Measurements from ENCODE around the gene ICA1L. TPM values are rescaled to one million over a fixed set of nuclear protein-coding genes. Genes with fewer than 3 reads are reported as not detected.

ICA1L gene
- total and polyA plus RNA-seq, 4 donors: 1.3 to 21.2 (median 5.9) TPM

GRCh38 chr2:202763916-202764315 lies 107.7 kb downstream of the ICA1L start:
- Histone ChIP-seq H3K9ac (ENCODE audit: insufficient read depth in 1 of 2, low read length in 2 of 2) (no peak overlapping the region), H3K9me3 (ENCODE audit: control insufficient read depth in 4 of 4, insufficient read depth in 3 of 4, low read length in 3 of 4) (no peaks in the 10 kb centered on the region), H3K4me3 (no peak overlapping the region), H3K4me1 (ENCODE audit: control insufficient read depth in 5 of 5, insufficient read depth in 5 of 5, low read length in 5 of 5) (peaks cover 0 to 9% (median 2%) of the 10 kb centered on the region in 5 donors), H3K27me3 (ENCODE audit: control insufficient read depth in 3 of 3, insufficient read depth in 3 of 3, low read length in 2 of 3) (no peaks in the 10 kb centered on the region), H3K36me3 (ENCODE audit: control insufficient read depth in 4 of 4, insufficient read depth in 4 of 4, low read length in 4 of 4) (peaks cover 0 to 24% (median 9%) of the 10 kb centered on the region in 4 donors), H3K27ac (ENCODE audit: low read depth in 1 of 2, low read length in 1 of 2) (no peak overlapping the region)
- DNase-seq (no peak), ATAC-seq (ENCODE audit: insufficient read depth, low FRiP score) (no peak)
- WGBS, 2 donors: 56 to 89% methylated on average over 1 of the region's 1 CpG
- TF ChIP-seq, protein P1, sequence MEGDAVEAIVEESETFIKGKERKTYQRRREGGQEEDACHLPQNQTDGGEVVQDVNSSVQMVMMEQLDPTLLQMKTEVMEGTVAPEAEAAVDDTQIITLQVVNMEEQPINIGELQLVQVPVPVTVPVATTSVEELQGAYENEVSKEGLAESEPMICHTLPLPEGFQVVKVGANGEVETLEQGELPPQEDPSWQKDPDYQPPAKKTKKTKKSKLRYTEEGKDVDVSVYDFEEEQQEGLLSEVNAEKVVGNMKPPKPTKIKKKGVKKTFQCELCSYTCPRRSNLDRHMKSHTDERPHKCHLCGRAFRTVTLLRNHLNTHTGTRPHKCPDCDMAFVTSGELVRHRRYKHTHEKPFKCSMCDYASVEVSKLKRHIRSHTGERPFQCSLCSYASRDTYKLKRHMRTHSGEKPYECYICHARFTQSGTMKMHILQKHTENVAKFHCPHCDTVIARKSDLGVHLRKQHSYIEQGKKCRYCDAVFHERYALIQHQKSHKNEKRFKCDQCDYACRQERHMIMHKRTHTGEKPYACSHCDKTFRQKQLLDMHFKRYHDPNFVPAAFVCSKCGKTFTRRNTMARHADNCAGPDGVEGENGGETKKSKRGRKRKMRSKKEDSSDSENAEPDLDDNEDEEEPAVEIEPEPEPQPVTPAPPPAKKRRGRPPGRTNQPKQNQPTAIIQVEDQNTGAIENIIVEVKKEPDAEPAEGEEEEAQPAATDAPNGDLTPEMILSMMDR (IDR thresholded peaks at IDR 0.05; ENCODE audit: control extremely low read depth, extremely low read depth): no peak

DNA sequence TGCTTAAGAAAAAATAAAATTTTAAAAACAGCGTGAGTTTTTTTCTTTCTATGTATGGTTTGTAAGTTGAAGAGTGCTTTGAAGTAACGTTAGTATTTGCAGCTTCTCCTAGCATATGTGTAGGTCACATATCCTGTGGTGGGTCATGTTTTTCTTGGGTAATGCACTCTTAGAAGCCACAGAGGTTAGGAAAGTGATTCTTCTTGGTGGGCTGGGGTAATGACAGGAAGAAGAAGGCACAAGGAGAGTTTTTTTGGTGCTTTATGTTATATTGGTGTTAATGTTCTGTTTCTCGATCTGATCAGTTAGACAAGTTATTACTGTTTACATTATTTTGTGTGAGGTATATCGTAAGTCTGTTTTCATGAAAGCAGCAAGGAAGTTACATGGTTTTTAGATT lies 109.0 kb downstream of the ICA1L start:
- DNase-seq: peak; percentile 22 to 81 (median 72)
- no peak overlapping the region for H3K27ac ChIP-seq (ENCODE audit: low read depth in 1 of 2, low read length in 1 of 2)
- H3K36me3 ChIP-seq (ENCODE audit: control insufficient read depth in 4 of 4, insufficient read depth in 4 of 4, low read length in 4 of 4): peaks cover 0 to 28% (median 12%) of the 10 kb centered on the region in 4 donors
- ATAC-seq (ENCODE audit: insufficient read depth, low FRiP score): no peak
- 26 to 57% methylated on average over 4 of the region's 4 CpGs for WGBS, 2 donors
- H3K9me3 ChIP-seq (ENCODE audit: control insufficient read depth in 4 of 4, insufficient read depth in 3 of 4, low read length in 3 of 4): no peaks in the 10 kb centered on the region
- no peaks in the 10 kb centered on the region for H3K27me3 ChIP-seq (ENCODE audit: control insufficient read depth in 3 of 3, insufficient read depth in 3 of 3, low read length in 2 of 3)
- peaks cover 0 to 7% (median 2%) of the 10 kb centered on the region in 5 donors for H3K4me1 ChIP-seq (ENCODE audit: control insufficient read depth in 5 of 5, insufficient read depth in 5 of 5, low read length in 5 of 5)
- no peak overlapping the region for H3K4me3 ChIP-seq
- no peak overlapping the region for H3K9ac ChIP-seq (ENCODE audit: insufficient read depth in 1 of 2, low read length in 2 of 2)
- TF ChIP-seq, protein P1 (IDR thresholded peaks at IDR 0.05; ENCODE audit: control extremely low read depth, extremely low read depth): no peak

GRCh38 chr2:202760848-202761247 lies 110.7 kb downstream of the ICA1L start:
- H3K4me3 ChIP-seq: no peak overlapping the region
- H3K27me3 ChIP-seq (ENCODE audit: control insufficient read depth in 3 of 3, insufficient read depth in 3 of 3, low read length in 2 of 3): no peaks in the 10 kb centered on the region
- H3K27ac ChIP-seq (ENCODE audit: low read depth in 1 of 2, low read length in 1 of 2): peak overlapping the region in 1 of 2 donors; percentile 15
- H3K36me3 ChIP-seq (ENCODE audit: control insufficient read depth in 4 of 4, insufficient read depth in 4 of 4, low read length in 4 of 4): peaks cover 0 to 23% (median 14%) of the 10 kb centered on the region in 4 donors
- 64 to 79% methylated on average over 2 of the region's 2 CpGs for WGBS, 2 donors
- no peak for ATAC-seq (ENCODE audit: insufficient read depth, low FRiP score)
- H3K9me3 ChIP-seq (ENCODE audit: control insufficient read depth in 4 of 4, insufficient read depth in 3 of 4, low read length in 3 of 4): no peaks in the 10 kb centered on the region
- H3K4me1 ChIP-seq (ENCODE audit: control insufficient read depth in 5 of 5, insufficient read depth in 5 of 5, low read length in 5 of 5): peaks cover 0 to 7% (median 2%) of the 10 kb centered on the region in 5 donors
- H3K9ac ChIP-seq (ENCODE audit: insufficient read depth in 1 of 2, low read length in 2 of 2): no peak overlapping the region
- TF ChIP-seq, protein P1 (IDR thresholded peaks at IDR 0.05; ENCODE audit: control extremely low read depth, extremely low read depth): no peak
- no peak for DNase-seq

DNA sequence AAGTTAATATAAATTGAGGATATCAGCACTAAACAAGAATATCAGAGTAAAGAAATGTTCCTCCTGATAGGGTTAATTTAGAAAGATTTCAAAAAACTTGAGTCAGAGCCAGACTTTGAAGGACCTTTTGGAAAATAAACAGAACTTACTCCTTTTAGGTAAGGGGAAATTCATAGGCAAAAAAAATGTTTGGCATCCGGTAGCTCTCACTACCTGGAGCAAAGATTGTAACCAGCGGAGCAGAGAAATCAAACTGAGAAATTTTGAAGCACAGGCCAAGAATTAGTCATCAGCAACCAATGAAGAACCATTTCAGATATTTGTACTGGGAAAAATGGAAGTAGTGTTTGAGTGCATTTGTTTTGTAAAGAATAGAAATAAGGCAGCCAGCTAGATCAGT lies 113.0 kb downstream of the ICA1L start:
- no peak for ATAC-seq (ENCODE audit: insufficient read depth, low FRiP score)
- Histone ChIP-seq H3K27me3 (ENCODE audit: control insufficient read depth in 3 of 3, insufficient read depth in 3 of 3, low read length in 2 of 3) (no peaks in the 10 kb centered on the region), H3K9me3 (ENCODE audit: control insufficient read depth in 4 of 4, insufficient read depth in 3 of 4, low read length in 3 of 4) (no peaks in the 10 kb centered on the region), H3K4me1 (ENCODE audit: control insufficient read depth in 5 of 5, insufficient read depth in 5 of 5, low read length in 5 of 5) (peaks cover 0 to 7% (median 2%) of the 10 kb centered on the region in 5 donors), H3K36me3 (ENCODE audit: control insufficient read depth in 4 of 4, insufficient read depth in 4 of 4, low read length in 4 of 4) (peaks cover 0 to 13% (median 9%) of the 10 kb centered on the region in 4 donors), H3K27ac (ENCODE audit: low read depth in 1 of 2, low read length in 1 of 2) (no peak overlapping the region), H3K9ac (ENCODE audit: insufficient read depth in 1 of 2, low read length in 2 of 2) (no peak overlapping the region), H3K4me3 (no peak overlapping the region)
- peak in 2 of 3 donors; percentile 48 to 75 for DNase-seq
- TF ChIP-seq, protein P1 (IDR thresholded peaks at IDR 0.05; ENCODE audit: control extremely low read depth, extremely low read depth): no peak
- 67 to 80% methylated on average over 2 of the region's 2 CpGs for WGBS, 2 donors

Measured in lung (tissue), 12 donors.